Measurements from ENCODE around the gene BMP4. TPM values are rescaled to one million over a fixed set of nuclear protein-coding genes. Genes with fewer than 3 reads are reported as not detected.
A peak's percentile ranks its signal among the peaks of the same experiment; 100 is the strongest.

The BMP4 gene
- total and polyA plus RNA-seq, 2 of the 13 experiments (the other 11 are each of a cell fraction or from before 2014, with no cell fraction given) = 56.4 to 169 TPM

GRCh38 chr14:53942970-53943750 is 13.5 kb downstream of the BMP4 start (continued):
- TF ChIP-seq KMT2B (CRISPR knock-in tag; IDR thresholded peaks at IDR 0.05) (peak; percentile 39; the same call in 1 of the 2 replicates), MAFF (IDR thresholded peaks at IDR 0.05; ENCODE audit: low read depth, low read length) (0 out of 2 replicates have a peak, but pooled peaks have one; percentile 10), ARNTL (CRISPR knock-in tag; IDR thresholded peaks at IDR 0.05) (0 out of 2 replicates have a peak, but pooled peaks have one; percentile 45), HOMEZ (CRISPR knock-in tag; IDR thresholded peaks at IDR 0.05; ENCODE audit: low read depth) (peak; percentile 70), AGO1 (IDR thresholded peaks at IDR 0.05; ENCODE audit: low read depth, low read length, poor library complexity, severe bottlenecking) (no peak), FOXA3 (CRISPR knock-in tag; IDR thresholded peaks at IDR 0.05) (peak; percentile 56), EP300 (IDR thresholded peaks at IDR 0.05; ENCODE audit: low read depth in 2 of 2, low read length in 2 of 2) (peak in 1 of 2 experiments; percentile 88; a peak in 2 of 4 replicates), EP300 (CRISPR knock-in tag; IDR thresholded peaks at IDR 0.05; ENCODE audit: borderline replicate concordance) (peak; percentile 37; the same call in 1 of the 2 replicates), SALL1 (CRISPR knock-in tag; IDR thresholded peaks at IDR 0.05) (peak; percentile 61; the same call in 1 of the 2 replicates), TOE1 (CRISPR knock-in tag; IDR thresholded peaks at IDR 0.05) (no peak), RARA (CRISPR knock-in tag; IDR thresholded peaks at IDR 0.05) (peak; percentile 98), ZMYM4 (CRISPR knock-in tag; IDR thresholded peaks at IDR 0.05) (peak; percentile 70), SOX5 (CRISPR knock-in tag; IDR thresholded peaks at IDR 0.05; ENCODE audit: borderline replicate concordance) (peak; percentile 85; the same call in 1 of the 2 replicates), NR2F1 (CRISPR knock-in tag; IDR thresholded peaks at IDR 0.05) (peak; percentile 87 to 94), HNF1B (CRISPR knock-in tag; IDR thresholded peaks at IDR 0.05) (peak; percentile 33; the same call in 1 of the 2 replicates), ZFP1 (CRISPR knock-in tag; IDR thresholded peaks at IDR 0.05) (no peak; the same call in 1 of the 2 replicates)
- TF ChIP-seq, protein P1, sequence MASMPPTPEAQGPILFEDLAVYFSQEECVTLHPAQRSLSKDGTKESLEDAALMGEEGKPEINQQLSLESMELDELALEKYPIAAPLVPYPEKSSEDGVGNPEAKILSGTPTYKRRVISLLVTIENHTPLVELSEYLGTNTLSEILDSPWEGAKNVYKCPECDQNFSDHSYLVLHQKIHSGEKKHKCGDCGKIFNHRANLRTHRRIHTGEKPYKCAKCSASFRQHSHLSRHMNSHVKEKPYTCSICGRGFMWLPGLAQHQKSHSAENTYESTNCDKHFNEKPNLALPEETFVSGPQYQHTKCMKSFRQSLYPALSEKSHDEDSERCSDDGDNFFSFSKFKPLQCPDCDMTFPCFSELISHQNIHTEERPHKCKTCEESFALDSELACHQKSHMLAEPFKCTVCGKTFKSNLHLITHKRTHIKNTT (CRISPR knock-in tag; IDR thresholded peaks at IDR 0.05) = no peak
- TF ChIP-seq, protein P2, sequence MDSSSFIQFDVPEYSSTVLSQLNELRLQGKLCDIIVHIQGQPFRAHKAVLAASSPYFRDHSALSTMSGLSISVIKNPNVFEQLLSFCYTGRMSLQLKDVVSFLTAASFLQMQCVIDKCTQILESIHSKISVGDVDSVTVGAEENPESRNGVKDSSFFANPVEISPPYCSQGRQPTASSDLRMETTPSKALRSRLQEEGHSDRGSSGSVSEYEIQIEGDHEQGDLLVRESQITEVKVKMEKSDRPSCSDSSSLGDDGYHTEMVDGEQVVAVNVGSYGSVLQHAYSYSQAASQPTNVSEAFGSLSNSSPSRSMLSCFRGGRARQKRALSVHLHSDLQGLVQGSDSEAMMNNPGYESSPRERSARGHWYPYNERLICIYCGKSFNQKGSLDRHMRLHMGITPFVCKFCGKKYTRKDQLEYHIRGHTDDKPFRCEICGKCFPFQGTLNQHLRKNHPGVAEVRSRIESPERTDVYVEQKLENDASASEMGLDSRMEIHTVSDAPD (CRISPR knock-in tag; IDR thresholded peaks at IDR 0.05) = peak; percentile 63; the same call in 1 of the 2 replicates
- TF ChIP-seq, protein P3, sequence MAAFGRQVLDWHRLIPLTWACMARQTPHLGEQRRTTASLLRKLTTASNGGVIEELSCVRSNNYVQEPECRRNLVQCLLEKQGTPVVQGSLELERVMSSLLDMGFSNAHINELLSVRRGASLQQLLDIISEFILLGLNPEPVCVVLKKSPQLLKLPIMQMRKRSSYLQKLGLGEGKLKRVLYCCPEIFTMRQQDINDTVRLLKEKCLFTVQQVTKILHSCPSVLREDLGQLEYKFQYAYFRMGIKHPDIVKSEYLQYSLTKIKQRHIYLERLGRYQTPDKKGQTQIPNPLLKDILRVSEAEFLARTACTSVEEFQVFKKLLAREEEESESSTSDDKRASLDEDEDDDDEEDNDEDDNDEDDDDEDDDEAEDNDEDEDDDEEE (CRISPR knock-in tag; IDR thresholded peaks at IDR 0.05) = peak; percentile 46; the same call in 1 of the 2 replicates
- TF ChIP-seq, protein P4, sequence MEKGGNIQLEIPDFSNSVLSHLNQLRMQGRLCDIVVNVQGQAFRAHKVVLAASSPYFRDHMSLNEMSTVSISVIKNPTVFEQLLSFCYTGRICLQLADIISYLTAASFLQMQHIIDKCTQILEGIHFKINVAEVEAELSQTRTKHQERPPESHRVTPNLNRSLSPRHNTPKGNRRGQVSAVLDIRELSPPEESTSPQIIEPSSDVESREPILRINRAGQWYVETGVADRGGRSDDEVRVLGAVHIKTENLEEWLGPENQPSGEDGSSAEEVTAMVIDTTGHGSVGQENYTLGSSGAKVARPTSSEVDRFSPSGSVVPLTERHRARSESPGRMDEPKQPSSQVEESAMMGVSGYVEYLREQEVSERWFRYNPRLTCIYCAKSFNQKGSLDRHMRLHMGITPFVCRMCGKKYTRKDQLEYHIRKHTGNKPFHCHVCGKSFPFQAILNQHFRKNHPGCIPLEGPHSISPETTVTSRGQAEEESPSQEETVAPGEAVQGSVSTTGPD (CRISPR knock-in tag; IDR thresholded peaks at IDR 0.05) = 0 out of 2 replicates have a peak, but pooled peaks have one; percentile 11

Data from HepG2 (cell line).